LHCN-M2 (cell line): ENCODE data around the gene COG2. TPM values are rescaled to one million over a fixed set of nuclear protein-coding genes. Genes with fewer than 3 reads are reported as not detected.
"Not testable (repeated sequence)": the region's sequence is repeated elsewhere in the genome, so short reads cannot be mapped to it uniquely, and the experiment has no call there.

Source experiments
- DNase-seq: peaks from one replicate; pipeline ENCODE4 v3.0.0-alpha.2; 2012; ENCODE audit warnings: low read depth
- total RNA-seq: library from RNA; depleted of rRNA; stranded (reverse); fragments of >200 nt; gene quantifications from 2 replicates; pipeline ENCODE4 v1.2.3, GENCODE V29; 2014; rRNA removed

The COG2 gene
- total RNA-seq, 1 experiment from 2014 or later = 22.7 TPM

DNA sequence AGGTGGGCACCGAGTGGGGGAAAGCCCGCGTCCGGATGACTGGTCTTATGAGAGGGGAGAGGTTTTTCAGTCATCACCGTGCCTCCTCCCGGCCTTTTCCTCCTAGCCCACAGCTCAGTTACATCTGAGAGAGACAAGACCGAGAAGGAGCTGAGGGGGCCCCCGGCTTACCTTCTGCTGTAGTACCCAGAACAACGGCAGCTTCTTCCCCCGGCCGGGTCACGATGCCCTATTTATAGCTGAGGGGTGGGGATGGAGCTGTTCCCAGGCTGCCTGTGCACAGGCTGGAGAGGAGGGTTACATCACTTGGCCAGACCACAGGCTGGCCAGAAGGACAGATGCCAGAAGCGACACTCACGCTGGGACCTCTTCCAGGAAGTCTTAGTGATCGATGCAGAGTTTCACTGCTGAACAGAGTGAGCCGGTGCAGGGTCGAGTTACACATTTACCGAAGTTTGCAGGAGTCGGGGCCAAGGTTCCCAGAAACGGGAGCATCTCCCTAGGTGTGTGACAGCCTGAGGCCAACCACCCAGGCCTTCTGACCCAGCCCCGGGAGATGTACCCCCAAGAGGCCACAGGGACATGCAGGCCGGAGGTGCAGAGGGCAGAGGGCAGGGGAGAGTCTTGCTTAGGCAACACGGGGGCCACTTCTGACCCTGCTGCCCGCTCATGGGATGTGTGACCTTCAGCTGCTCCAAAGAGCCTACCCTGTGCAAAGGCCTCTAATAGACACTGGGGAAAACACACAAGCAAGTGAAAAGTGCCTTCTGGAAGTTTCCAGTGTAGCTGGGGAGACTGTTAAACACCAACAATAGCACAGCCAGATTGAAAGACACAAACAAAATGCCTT is 71.9 kb downstream of the COG2 start, which contains the start of gene AGT:
Gene AGT, minus strand, starts transcription at position 208 of the 850 bp plus-strand sequence. CDS start 3,299 bp downstream, outside the sequence.
- peak; percentile 67 for DNase-seq

DNA sequence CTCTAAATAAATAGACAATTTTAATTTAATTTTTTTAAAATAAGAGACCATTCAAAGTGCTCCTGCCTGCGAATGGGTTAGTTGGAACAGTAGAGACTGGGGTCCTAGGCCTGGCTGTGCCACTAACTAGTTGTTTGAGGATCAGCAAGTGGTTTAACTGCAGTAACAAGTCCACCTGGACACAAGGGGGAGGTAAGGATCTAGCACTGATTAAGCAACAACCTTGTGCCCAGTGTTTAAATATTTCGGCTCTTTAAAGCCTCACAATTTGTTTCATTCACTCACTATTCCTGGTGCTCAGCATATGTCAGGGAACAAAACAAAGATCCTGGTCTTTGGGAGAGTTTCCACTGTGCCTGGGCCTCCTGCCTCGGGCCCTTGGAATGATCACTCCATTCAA is 73.2 kb downstream of the COG2 start:
- DNase-seq = no peak

DNA sequence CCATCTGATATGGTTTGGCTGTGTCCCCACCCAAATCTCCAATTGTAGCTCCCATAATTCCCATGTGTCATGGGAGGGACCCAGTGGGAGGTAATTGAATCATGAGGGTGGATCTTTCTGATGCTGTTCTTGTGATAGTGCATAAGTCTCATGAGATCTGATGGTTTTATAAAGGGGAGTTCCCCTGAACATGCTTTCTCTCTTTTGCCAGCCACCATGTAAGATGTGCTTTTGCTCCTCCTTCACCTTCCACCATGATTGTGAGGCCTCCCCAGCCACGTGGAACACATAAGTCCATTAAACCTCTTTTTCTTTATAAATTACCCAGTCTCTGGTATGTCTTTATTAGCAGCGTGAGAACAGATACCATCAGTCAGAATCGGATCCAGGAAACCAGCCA is 74.2 kb downstream of the COG2 start:
- not testable (repeated sequence) for DNase-seq

DNA sequence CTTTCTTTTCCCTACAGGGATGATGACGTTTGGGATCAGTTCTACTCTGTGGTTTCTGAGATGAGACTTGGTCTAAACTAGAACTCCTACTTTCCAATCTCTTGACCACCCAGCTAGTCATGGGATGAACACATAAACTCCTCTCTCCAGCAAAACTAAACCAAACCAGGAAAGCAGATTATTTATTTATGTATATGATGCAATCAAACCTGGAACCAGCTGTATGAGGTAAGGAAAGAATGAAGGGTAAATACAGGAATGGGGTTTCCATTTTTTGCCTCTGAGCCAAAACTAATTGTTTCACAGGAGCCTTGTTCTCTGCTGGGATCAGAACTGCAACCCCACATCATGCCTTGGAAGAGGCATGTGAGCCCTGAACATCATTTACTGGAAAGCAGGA is 75.0 kb downstream of the COG2 start:
- no peak for DNase-seq

DNA sequence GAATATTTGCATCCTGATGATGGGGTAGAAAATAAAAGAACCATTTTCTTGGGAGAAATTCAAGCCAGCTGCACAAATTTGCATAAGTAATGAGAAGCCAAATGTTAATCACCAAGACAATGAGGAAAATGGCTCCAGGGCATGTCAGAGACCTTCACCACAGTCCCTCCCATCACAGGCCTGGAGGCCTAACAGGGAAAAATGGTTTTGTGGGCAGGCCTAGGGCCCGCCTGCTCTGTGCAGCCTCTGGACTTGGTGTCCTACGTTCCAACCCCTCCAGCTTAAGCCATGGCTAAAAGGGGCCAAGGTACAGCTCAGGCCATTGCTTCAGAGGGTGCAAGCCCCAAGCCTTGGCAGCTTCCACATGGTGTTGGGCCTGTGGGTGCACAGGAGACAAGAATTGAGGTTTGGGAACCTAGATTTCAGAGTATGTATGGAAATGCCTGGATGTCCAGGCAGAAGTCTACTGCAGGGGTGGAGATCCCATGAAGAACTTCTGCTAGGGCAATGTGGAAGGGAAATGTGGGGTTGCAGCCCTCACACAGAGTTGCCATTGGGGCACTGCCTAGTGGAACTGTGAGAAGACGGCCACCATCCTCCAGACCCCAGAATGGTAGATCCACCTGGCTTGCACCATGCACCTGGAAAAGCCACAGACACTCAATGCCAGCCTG is 79.7 kb downstream of the COG2 start:
- DNase-seq = not testable (repeated sequence)

DNA sequence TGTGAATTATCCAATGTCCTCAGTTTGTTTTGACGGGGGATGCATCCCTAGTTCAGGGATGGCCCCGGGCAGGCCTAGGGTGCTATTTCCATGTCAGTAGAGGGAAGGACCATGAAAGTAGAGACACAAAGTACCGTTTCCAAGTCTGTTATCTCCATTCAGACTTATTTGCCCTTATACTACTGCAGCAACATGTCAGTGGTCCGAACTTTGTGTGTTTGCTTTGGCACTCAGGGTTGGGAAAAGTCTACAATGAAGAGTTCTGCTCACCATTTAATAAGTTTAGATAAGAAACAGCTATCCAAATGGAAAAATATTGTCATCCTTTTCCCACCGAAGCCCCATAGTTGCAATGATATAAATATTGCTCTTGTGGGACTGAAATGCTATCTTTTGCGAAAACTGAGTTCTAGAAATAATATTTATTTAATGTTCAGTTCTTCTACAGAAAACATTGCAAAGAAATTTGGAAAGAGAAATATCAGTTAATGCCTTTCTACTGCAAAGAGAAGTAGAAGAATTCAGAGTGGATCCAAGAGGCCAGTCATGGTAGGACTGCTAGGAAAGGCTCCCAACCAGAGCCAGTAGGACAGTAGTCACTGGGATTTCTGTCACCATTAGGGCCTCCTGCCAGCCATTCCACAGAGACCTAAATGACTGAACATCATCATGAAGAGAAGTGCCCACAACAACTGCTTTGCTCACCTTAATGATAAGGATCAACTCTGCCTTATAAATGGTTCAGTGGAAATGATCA is 83.2 kb downstream of the COG2 start:
- DNase-seq = no peak

DNA sequence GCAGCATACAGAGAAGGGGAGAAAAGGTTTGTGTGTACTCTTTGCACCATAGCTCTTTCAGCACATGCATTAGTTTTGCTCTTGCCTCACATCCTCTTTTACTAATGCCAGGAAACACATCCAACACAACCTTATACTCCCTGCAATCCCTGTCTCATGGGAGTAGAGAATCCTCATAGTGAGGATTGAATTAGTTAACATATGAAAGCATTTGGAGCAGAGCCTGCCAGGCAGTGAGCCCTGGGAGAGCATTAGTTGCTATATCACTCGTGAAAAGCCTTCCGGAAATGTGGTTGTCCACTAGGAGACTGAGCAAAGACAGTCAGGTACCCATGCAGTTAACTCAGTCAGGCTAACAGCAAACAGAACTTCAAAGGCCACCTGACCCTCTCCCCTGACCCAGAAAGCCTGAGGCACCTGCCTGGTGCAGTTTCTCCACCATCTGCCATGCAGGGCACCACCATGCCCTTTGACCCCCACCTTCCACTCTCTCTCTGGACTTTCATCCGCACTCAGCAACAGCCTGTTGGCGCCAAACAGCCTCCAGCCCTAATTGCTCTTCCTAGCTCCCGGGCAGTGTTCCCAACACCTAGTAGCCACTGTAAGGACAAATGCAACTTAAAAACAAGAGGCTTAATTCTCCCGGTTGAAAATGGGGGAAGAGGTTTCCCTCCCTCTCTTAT is 86.6 kb downstream of the COG2 start:
- no peak for DNase-seq

DNA sequence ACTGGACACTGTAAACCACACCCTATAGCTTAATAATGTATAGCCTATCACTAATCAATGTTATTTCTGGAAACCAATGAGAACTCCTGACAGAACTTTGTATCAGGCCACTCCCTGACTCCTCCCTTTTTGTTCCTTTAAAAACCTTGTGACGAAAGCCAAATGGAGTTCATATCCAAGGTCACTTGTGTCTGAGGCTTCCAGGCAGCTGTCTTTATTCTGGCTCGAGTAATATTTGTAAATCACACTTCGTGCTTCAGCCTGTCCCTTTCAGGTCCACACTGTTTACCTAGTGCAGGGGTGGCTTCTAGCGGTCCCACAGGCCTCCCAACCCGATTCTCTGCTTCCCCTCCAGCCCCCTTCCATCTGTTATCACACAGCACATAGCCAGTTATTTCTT is 88.7 kb downstream of the COG2 start:
- no peak for DNase-seq

DNA sequence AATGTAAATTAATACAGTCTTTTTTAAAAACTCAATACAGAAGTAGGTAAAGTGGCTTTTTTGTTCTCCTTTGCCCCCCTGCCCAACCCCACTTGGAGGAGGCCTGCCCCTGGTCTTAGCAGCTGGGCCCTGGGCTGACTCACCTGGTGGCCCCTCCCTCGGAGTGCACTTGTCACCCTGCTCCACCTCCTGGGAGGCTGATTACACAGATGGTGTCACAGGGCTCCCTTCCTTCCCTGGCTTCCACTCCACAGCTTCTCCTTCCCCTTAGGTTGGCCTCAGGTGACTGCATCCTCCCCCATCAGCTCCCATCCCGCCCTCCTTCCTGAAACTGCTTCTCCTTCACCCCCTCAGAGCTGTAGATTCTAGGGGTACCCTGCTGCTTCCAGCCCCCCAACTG is 93.2 kb downstream of the COG2 start:
- no peak for DNase-seq

DNA sequence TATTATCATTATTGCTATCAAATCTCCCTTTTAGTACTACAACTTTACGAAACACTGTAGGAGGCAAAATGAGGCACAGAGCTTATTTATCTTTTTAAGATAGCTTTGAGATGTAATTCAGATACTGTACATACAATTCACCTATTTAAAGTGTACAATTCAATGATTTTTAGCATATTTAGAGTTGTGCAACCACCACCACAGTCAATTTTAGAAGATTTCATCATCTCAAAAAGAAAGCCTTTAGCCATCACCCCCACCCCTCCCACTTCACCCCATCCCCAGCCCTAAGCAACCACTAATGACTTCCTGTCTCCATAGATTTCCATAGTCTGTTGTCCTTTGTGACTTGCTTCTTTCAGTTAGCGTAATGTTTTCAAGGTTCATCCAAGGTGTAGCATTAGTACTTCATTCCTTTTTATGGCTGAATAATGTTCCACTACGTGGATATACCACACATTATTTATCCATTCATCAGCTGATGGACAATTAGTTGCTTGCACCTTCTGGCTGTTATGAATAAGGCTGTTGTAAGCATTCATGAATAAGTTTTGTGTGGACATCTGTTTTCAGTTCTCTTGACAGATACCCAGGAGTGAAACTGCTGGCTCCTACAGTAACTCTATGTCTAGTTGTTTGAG is 95.5 kb downstream of the COG2 start:
- no peak for DNase-seq

DNA sequence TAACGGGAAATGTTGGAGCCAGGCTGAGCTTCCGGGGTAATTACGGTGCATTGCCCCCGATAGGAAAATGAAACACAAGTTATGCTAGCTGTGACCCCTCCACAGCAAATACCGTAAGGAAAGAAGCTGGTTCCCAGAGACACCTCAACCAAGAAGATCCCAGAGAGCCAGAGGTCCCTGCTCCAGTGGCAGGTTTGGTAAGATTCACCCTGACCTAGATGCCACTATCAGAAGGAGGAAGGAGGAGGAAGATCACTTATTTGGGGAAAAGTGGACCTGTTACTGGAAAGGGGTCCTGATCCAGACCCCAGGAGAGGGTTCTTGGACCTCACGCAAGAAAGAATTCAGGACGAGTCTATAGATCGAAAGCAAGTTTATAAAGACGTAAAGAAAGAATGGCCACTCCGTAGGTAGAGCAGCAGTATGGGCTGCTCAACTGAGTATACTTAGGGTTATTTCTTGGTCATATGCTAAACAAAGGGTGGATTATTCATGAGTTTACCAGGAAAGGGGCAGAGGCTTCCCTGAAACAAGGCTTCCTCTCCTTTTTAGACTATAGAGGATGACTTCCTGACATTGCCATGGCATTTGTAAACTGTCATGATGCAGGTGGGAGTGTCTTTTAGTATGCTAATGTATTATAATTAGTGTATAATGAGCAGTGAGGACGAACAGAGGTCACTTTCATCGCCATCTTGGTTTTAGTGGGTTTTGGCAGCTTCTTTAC is 97.4 kb downstream of the COG2 start:
- DNase-seq = no peak

Other genes with a start within 250 kb of the COG2 start
- gene PGBD5, start 216.1 kb upstream of the COG2 start, total RNA-seq = 0.06 and 0.29 TPM in 2 replicates
- gene AGT, start 71.6 kb downstream of the COG2 start, total RNA-seq = 0.19 and 1.4 TPM in 2 replicates
- not detected in 2 replicates for gene CAPN9, start 104.9 kb downstream of the COG2 start, total RNA-seq
- gene C1orf198, start 226.0 kb downstream of the COG2 start, total RNA-seq = 12.7 and 18.0 TPM in 2 replicates